Upper lobe of right lung (tissue), 1 donor: ENCODE measurements around the gene CA10. TPM values are rescaled to one million over a fixed set of nuclear protein-coding genes. Genes with fewer than 3 reads are reported as not detected.

Experiments used
- ATAC-seq: fragments of 200-7000 bp; cut with Tn5 transposase; one replicate; pipeline ENCODE4 v1.9.1; 2020; ENCODE audit warnings: mild to moderate bottlenecking, moderate library complexity
- DNase-seq: peaks from one replicate; pipeline ENCODE4 v3.0.0-alpha.2; 2020
- H3K27ac ChIP-seq: fragments of 200-600 bp; one replicate; pipeline ENCODE4 v1.8.0; 2022
- H3K27me3 ChIP-seq: fragments of 200-600 bp; one replicate; pipeline ENCODE4 v1.8.0; 2022; ENCODE audit warnings: mild to moderate bottlenecking
- H3K36me3 ChIP-seq: fragments of 200-600 bp; one replicate; pipeline ENCODE4 v1.8.0; 2022
- H3K4me1 ChIP-seq: fragments of 200-600 bp; one replicate; pipeline ENCODE4 v1.8.0; 2022
- H3K4me3 ChIP-seq: fragments of 200-600 bp; one replicate; pipeline ENCODE4 v1.8.0; 2022; ENCODE audit warnings: mild to moderate bottlenecking
- H3K9me3 ChIP-seq: fragments of 200-600 bp; one replicate; pipeline ENCODE4 v1.8.0; 2022
- intact Hi-C: fragments of 100-400 bp; cut with DNase I; formaldehyde crosslinking; loops from one replicate; pipeline ENCODE4 v1.11.0; 2022
- total RNA-seq: library from RNA; stranded (reverse); fragmentation: NEBNext Ultra II Directional; extraction: Animal tissue kit (Norgen Biotek cat#: 25700); gene quantifications from one replicate; pipeline ENCODE4 v1.2.1, GENCODE V29; 2021
- TF ChIP-seq, protein P1 (sequence below): fragments of 200-600 bp; IDR thresholded peaks from one replicate; pipeline ENCODE4 v1.8.0; 2022; ENCODE audit warnings: antibody characterized with exemption
- donor health status: DM: no; HTN: yes; CAD: no; lungs with severe emphysema.

CA10 gene
- total RNA-seq, 1 donor from 2014 or later: not detected

DNA sequence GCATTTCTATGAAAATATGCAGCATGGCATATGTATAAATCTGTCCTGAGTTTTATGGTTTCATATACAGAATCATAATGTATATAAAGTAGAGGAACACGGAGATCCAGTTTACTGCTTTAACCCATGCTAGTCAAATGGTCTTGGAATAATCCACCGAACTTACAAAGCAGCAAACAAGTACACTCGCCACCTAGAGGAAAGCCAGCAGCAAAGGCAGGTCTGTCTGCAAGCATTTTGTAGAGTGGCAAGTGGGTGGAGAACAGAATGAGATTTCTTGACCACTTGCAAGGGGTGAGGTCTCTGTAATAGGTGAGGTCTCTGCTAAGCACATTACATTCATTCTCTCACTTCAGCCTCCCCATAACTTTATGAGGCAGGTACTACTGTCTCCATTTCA lies 308.3 kb downstream of the CA10 start:
- TF ChIP-seq, protein P1, sequence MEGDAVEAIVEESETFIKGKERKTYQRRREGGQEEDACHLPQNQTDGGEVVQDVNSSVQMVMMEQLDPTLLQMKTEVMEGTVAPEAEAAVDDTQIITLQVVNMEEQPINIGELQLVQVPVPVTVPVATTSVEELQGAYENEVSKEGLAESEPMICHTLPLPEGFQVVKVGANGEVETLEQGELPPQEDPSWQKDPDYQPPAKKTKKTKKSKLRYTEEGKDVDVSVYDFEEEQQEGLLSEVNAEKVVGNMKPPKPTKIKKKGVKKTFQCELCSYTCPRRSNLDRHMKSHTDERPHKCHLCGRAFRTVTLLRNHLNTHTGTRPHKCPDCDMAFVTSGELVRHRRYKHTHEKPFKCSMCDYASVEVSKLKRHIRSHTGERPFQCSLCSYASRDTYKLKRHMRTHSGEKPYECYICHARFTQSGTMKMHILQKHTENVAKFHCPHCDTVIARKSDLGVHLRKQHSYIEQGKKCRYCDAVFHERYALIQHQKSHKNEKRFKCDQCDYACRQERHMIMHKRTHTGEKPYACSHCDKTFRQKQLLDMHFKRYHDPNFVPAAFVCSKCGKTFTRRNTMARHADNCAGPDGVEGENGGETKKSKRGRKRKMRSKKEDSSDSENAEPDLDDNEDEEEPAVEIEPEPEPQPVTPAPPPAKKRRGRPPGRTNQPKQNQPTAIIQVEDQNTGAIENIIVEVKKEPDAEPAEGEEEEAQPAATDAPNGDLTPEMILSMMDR: no peak
- Histone ChIP-seq H3K9me3 (no peaks in the 10 kb centered on the region), H3K27ac (no peak overlapping the region), H3K36me3 (no peaks in the 10 kb centered on the region), H3K27me3 (no peaks in the 10 kb centered on the region), H3K4me1 (no peaks in the 10 kb centered on the region), H3K4me3 (no peak overlapping the region)
- ATAC-seq (no peak), DNase-seq (no peak)
- intact Hi-C loops: no loop called here

DNA sequence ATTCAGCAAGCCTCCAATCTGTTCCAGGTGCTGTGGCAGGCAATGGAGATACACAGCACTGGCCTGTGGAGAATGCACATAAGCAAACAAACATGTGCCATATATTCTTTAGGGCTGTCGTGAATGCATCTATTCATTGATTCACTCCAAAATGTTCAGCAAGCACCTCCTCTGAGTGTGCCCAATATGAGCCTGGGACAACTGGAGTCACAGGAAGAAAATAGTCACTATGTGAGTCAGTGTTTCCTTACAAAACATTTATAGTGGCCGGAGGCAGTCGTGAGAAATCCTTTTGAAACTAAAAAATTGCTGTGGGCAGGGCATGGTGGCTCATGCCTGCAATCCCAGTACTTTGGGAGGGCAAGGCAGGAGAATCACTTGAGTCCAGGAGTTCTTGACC lies 310.1 kb downstream of the CA10 start:
- no peak for DNase-seq
- Histone ChIP-seq H3K4me3 (no peak overlapping the region), H3K4me1 (no peaks in the 10 kb centered on the region), H3K36me3 (no peaks in the 10 kb centered on the region), H3K27me3 (no peaks in the 10 kb centered on the region), H3K27ac (no peak overlapping the region), H3K9me3 (no peaks in the 10 kb centered on the region)
- no peak for ATAC-seq
- intact Hi-C loops: no loop called here
- TF ChIP-seq, protein P1: no peak

DNA sequence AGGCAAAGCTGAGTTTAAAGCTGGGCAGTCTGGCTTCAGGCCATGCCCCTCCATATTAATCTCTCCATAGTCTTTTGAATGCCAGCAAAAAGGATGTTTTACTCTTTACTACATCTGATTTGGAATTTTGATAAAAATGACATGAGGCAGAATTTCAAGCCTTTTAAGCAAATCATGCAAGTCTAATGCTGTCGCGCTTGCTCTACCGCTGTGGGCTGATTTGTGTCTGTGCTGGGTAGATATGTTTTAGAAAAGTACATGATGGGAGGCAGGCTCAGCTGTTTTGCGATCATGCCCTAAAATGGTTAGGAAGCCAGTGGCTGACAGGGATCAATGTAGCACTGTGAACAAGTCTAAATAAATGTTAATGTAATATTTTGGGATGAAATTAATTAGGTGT lies 311.9 kb downstream of the CA10 start:
- H3K4me1 ChIP-seq: no peaks in the 10 kb centered on the region
- no peak overlapping the region for H3K27ac ChIP-seq
- TF ChIP-seq, protein P1: no peak
- no peaks in the 10 kb centered on the region for H3K9me3 ChIP-seq
- no peak for DNase-seq
- H3K27me3 ChIP-seq: no peaks in the 10 kb centered on the region
- no peak overlapping the region for H3K4me3 ChIP-seq
- no peak for ATAC-seq
- intact Hi-C loops: no loop called here
- no peaks in the 10 kb centered on the region for H3K36me3 ChIP-seq

DNA sequence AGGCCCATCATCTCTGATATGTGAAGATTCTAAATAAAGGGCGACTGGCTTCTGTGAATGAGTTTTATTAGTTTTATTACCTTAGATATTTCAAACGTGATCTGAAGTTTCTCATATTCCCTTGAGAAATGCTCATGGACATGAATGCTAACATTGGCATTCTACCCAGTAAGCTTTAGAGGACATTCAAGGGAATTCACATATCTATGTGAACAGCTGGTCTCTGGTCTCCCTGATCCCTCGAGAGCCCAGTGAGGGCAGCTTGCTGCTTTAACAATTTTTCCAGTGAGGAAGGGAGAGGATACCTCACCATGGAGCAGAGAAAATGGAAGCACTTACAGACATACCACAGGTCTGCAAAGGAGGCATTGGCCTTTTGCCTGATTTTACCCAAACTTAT lies 312.7 kb downstream of the CA10 start:
- Histone ChIP-seq H3K27me3 (no peaks in the 10 kb centered on the region), H3K4me3 (no peak overlapping the region), H3K36me3 (no peaks in the 10 kb centered on the region), H3K9me3 (no peaks in the 10 kb centered on the region), H3K27ac (no peak overlapping the region), H3K4me1 (no peaks in the 10 kb centered on the region)
- TF ChIP-seq, protein P1: no peak
- ATAC-seq: no peak
- intact Hi-C loops: no loop called here
- no peak for DNase-seq

DNA sequence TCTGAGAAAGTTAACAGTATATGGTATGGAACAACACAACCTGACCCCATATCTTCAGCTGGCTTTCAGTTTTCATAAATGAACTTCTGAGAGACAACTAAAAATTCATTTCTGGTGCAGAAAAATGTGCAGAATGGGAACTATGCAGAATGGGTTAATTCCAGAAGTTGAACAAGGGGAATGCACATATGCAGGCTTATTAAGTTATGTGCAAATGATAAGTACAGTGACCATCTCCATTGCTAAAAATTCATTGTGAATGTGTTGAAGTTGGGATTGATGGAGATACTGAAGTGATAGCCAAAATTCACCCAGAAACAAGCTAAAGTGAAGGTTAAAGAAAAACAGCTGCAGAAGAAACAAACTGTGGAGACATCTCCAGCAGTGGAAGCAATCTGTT lies 315.8 kb downstream of the CA10 start:
- H3K4me1 ChIP-seq: no peaks in the 10 kb centered on the region
- intact Hi-C loops: no loop called here
- no peaks in the 10 kb centered on the region for H3K27me3 ChIP-seq
- no peaks in the 10 kb centered on the region for H3K36me3 ChIP-seq
- H3K9me3 ChIP-seq: no peaks in the 10 kb centered on the region
- H3K27ac ChIP-seq: no peak overlapping the region
- DNase-seq (no peak), ATAC-seq (no peak)
- TF ChIP-seq, protein P1: no peak
- no peak overlapping the region for H3K4me3 ChIP-seq

DNA sequence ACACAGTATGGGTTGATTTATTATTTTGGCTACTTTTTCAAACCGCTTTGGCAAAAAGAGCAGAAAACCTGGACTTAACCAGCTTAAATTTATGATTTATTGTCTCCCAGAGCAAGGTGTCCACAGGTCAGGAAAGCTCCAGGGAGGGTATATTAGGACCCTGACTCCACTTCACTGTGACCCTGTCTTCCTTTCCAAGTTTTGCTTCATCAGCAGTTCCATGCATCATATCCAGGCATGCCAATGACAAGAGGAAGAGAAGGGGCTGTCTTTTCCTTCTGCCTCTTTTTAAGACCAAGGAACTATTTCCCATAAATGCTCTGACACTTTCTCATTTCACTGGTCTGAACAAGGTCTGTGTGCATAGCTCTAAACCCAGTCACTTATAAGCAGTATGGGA lies 316.8 kb downstream of the CA10 start:
- H3K36me3 ChIP-seq: no peaks in the 10 kb centered on the region
- no peak overlapping the region for H3K27ac ChIP-seq
- ATAC-seq (no peak), DNase-seq (no peak)
- H3K4me3 ChIP-seq: no peak overlapping the region
- H3K9me3 ChIP-seq: no peaks in the 10 kb centered on the region
- H3K27me3 ChIP-seq: no peaks in the 10 kb centered on the region
- intact Hi-C loops: no loop called here
- H3K4me1 ChIP-seq: no peaks in the 10 kb centered on the region
- TF ChIP-seq, protein P1: no peak
